Activated CD8-positive, alpha-beta memory T cell treated with anti-CD3 and anti-CD28 coated beads for 48 hours (primary cell): ENCODE measurements around the gene DLGAP3.

Experiments
- DNase-seq, 3 experiments: peaks; one replicate each; pipeline ENCODE4 v3.0.0-alpha.2; 2020; ENCODE audit warnings: low read depth in 2 of 3, low spot score in 2 of 3

The DLGAP3 gene

GRCh38 chr1:34867415-34867814, 62.0 kb downstream of the DLGAP3 start:
- DNase-seq, result no peak

- DNase-seq, result no peak
Observed at GRCh38 chr1:34866762-34867109, 62.7 kb downstream of the DLGAP3 start.

DNA sequence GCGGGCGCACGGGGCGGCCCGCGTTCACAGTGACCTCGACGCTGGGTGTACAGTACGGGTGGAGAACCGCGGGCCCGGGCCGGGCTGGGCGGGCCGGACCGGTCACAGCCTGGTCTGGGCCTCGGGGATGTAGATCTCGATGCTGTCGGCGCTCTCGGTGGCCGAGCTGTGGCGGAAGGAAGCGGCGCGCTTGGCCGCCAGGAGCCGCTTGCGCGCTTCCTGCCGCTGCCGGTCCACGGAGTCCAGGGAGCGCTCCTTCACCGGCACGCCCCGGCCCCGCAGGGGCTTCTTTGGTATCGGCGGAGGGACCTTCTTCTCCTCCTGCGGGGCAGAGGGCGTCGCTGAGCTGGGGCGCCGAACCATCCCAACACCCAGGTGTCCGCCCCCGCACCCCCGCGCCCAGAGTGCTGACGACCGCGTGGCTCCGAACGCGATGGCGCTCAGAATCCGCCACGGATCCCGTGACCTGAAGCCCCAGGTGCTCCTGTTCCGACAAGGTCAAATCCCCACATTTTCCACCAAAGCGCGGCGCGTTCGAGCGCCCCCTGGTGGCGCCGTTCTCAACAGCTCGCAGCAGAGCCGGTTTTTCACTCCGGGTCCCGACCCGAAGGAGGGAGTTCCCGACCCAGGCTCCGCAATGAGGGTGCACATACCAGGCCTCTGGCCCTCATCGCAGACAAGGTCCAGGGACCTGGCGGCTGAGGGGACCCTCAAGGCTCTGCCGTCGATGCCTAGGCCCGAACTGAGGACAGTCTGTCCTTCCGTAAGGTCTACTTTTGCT, 63.3 kb downstream of the DLGAP3 start:
- DNase-seq, result peak; percentile 85 to 98 (median 97)

DNA sequence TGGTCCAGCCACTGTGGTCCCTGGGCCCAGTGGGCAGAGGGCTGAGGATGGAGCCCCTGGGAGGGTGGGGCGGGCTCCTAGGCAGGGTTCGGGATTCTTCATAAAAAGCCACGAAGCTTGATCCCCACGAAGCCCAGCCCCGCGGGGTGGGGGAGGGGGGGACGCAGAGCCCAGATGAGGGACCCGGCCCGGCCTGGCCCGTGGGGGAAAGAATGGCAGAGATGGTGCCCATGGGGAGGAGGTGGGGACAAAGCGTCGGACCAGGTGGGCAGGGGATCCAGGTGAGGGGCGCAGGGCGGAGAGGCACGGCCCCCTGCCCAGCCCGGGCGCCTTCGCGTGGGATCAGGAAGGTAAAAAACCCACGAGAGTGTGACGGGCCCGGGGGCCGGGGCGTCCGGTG, 63.9 kb downstream of the DLGAP3 start:
- DNase-seq, result no peak

DNA sequence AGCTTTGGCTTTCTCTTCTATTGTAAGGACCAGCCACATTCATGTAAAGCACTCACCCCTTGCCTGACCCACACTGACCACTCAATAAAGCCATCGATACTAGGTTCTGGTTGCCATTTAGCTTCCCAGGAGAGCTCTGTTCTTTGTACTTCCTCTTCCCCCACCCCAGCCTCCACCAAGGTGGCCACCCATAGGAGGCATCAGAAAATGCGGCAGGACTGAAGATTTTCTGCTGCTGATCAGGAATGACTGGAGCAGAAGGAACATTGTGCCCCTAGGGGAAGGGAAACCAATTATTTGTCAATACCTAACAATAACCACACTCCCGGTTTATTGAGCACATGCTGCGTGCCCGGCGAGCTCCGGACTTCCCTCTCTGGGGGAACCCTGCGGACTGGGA, 64.7 kb downstream of the DLGAP3 start:
- no peak for DNase-seq

DNA sequence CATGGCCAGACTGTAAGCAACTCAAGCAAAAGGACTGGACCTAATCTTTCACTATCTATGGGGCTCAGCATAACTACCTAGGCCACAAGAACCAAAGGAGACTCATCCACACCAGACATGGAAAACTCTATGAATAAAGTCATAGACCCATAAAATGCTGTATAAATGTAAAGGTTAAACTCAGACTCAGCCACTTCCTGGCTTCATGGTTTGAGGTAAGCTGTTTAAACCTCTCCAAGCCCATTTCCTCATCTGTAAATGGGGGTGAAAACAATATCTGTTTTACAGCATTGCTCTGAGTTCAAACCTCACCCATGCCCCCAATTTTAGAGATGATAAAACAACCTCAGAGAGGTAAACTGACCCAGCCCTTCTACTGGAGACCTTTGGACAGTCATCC, 65.9 kb downstream of the DLGAP3 start:
- no peak for DNase-seq

DNA sequence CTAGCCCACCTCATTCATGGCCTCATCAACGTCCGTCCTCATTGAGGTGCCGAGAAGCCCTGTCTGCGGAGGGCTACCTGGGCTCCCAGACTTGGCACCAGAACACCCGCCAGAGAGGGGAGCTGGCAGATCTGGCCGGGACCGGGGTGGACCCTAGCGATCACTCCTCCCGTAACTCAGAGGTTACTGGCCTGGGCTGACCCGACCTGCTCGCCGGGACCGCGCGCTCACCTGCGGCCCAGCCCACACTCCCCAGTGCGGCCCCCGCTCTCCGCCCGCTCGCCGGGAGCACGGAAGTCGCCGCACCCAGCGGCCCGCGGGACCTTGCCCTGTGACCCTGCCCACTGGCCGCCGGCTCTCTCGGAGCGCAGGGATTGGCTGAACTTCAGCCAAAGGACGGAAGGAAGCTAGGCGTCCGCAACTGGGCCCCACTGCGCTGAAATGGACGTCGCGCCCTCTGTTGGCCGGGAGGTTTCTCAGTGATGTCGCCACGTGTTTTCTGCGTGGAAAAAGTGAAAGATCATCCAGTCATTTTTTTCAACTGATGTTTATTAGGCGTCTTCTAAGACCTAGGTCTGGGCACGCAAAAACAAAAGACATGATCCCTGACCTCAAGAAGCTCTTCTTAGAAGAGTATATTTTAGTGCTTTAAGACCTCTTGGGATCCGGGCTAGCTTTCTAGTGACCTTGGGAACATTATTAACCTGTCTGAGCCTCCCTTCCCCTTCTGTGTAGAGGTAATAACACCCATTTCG, 69.8 kb downstream of the DLGAP3 start, which contains the start of gene SMIM12:
Gene SMIM12, minus strand, starts transcription at position 304 of the 755 bp plus-strand sequence. CDS start 3,772 bp downstream, outside the sequence.
- peak; percentile 76 to 81 (median 78) for DNase-seq

DNA sequence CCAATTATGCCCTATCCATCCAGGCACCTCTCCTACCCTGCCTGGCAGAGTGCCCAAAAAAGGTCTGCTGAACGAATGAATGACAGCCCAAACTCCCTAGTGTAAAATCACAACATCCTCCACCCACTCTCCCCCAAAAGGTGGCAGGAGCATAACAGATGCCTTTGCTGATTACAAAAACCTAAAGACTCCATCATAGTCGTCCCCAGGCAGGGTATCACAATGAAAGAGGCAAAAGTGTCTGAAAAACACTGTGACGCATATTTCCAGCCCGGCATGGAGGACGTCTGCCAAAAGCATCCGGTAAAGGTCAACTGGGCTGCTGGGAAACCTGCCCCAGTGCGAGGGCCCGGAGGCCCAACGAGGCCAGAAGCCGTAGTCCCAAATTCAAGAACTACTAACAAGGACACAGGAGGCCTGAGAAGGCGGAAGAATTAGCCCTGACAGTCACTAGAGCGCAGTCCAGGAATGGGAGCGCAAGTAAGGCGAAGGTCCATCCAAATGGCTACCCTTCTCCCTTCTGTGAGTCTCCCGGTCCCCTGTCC, 70.5 kb downstream of the DLGAP3 start:
- no peak for DNase-seq

DNA sequence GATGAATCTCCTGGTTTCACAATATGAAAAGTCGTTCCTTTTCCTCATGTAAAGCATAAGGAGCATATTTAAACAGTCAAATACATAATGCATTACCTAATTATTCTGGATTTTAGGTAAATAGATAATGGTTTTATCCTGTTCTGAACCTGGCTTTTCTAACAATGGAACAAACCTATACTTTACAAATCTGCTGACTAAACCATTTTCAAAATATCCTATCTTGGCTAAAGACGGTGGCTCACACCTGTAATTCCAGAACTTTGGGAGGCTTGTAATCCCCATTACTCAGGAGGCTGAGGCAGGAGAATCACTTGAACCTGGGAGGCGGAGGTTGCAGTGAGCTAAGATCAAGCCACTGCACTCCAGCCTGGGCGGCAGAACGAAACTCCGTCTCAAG, 72.8 kb downstream of the DLGAP3 start:
- no peak for DNase-seq

DNA sequence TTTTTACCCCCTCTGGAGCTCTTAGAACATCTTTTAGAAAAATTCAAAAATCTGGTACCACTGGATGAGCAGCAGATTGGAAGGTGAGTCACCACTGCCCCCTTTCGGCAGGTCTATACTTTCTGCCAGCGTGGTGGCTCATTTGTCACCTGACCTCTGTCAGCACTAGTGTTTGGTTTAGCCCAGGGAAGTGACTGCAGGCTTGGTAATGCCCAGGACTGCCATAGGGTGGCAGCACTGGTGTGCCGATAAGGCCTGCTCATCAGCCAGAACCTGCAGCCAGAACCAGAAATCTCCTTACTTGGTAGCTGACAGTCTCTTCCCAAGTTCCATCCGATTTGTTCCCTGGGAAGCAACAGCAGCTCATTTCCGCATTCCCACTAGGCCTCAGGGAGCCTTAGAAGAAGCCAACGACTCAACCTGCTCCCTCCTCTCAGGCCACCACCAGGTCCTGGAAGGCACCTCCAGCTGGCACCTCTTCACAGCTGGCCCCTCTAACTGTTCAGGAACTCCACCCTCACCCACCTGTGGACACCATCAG, 76.7 kb downstream of the DLGAP3 start:
- peak; percentile 71 to 76 (median 74) for DNase-seq

DNA sequence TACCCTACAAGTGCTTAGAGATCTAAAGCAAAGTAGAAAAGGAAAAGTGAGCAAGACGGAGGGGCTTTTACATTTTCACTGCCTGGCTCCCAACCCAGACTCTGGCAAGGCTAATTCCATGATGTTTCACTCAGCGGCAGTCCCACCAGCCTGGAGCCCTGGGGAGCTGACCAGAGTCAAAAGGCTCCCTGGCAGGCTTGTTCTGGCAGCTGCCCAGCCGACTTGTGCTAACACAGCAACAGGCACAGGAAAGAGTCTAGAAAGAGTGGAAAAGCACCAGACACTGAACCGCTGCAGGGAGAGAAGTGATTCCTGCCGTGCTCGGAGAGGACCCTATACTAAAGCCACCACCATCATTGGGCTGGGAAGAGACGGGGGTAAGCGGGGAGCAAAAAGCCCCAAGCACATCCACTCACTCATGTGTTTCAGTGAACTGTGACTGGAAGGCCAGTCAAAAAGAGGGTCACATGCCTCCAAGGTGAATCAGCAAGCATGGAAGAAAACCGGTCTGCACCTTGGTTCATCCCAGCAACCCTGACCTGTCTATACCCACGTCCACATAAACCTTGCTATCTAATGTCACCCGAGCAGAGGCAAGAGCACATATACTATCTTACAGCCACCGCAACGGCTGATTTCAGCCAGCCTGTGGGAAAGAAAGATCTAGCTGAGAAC, 77.9 kb downstream of the DLGAP3 start:
- DNase-seq, result no peak

DNA sequence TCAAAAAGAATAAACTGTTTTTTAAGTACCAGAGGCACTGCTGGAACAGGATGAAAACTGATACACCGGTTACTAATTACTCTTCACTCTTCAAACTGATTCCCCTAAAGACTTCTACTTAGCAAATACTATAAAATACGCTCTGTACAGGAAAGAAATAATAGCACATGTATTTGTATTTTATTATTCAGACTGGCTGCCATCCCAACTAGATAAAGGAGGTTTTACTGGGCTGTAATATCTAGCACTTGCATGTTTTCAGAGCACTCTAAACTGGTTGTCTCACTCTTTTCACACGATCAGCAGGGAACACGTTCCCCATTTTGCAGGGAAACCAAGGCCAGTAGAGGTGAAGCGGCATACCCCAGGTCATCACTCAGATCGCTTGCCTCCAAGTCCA, 79.1 kb downstream of the DLGAP3 start:
- no peak for DNase-seq

DNA sequence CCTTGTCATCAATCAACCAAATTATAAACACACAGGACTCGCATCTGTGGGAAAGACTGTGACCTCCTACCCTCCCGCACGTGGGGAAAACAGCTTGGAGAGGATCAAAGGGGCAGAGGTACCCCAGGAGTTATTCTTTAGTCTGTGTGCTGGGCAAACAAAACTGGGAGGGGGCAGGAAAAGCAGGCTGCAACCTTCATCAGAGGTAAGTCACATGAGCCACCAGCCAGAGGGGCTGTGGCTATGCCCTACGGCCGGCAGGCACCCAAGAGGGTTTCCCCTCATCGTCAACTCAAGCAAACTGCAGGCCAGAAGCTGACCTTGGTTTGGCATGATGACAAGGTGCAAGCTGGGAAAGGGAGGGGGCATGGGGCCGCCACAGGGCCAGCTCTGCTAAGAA, 82.4 kb downstream of the DLGAP3 start:
- no peak for DNase-seq

DNA sequence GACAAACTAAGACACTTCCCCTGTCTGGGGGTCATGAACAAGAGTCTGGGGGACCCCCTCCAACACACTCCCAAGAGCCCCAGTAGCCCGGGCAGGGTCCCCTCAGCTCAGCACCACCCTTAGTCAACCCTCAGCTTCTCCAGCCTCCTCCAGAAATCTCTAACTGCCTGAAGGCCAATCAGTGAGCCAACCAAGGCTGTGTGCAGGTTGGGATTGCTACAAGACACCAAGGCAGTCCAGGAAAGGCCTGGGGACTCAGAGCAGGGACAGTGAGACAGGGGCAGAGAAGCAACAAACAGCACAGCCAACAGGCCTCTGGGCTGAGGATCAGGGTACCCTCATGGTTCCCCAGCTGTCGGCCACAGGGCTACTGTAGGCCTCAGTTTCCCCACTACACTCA, 83.2 kb downstream of the DLGAP3 start:
- no peak for DNase-seq

DNA sequence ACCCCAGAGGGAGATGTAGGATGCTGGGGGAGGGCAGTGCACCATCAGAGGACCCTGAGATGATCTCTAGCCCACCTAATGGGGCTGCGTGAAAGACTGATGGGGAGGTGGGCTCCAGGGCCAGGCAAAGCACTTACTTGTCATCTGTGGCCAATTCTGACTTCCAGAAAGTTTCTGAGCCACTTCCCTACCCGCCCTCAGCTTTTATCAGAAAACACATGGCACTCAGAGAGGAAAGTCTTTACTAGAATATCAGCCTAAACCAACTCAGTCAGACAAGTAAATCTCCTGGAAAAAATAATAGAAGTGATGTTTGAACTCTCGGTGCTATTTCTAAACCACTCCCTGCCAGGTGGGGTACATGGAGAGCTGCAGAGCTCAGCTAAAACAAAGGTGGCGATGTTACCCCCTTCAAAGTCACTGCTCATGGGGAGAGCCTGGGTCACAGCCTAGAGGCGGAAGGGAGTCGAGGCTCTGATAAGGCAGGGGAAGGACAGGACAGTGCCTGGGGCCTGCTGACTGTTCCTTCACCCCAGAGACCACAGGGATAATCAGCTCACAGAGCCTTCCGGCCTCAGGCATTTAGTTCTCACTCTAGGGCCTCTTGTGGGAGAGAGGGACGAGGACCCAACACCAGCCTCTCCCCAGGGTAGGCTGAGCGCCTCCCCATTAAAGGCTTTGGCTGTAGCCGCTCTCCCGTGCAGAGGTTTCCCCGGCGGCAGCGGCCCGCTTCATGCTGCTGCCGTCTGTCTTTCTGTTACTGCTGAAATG, 84.1 kb downstream of the DLGAP3 start:
- DNase-seq, result no peak

GRCh38 chr1:34844252-34844634, 85.2 kb downstream of the DLGAP3 start:
- DNase-seq, result no peak

GRCh38 chr1:34843392-34844251, 85.8 kb downstream of the DLGAP3 start:
- no peak for DNase-seq

- DNase-seq, result no peak
Observed at GRCh38 chr1:34842952-34843371, 86.5 kb downstream of the DLGAP3 start.

GRCh38 chr1:34842073-34842472, 87.4 kb downstream of the DLGAP3 start:
- DNase-seq, result no peak

- DNase-seq, result no peak
Observed at GRCh38 chr1:34840426-34840825, 89.0 kb downstream of the DLGAP3 start.
